ENCODE data around the gene DNAH17. TPM values are rescaled to one million over a fixed set of nuclear protein-coding genes. Genes with fewer than 3 reads are reported as not detected.

DNAH17 gene
- total RNA-seq, 1 experiment from 2014 or later: 0.18 TPM

GRCh38 chr17:78396441-78397337 is 180.5 kb downstream of the DNAH17 start:
- no peaks in the 10 kb centered on the region for H3K9me3 ChIP-seq (ENCODE audit: control insufficient read depth, insufficient read depth, low read depth, low read length)
- H3K4me3 ChIP-seq (ENCODE audit: low read depth in 2 of 2, low read length in 2 of 2): no peak overlapping the region
- TF ChIP-seq TCF7L2 (IDR thresholded peaks at IDR 0.05; ENCODE audit: low read depth, low read length) (no peak), REST (IDR thresholded peaks at IDR 0.05; ENCODE audit: insufficient read depth in 1 of 2, low read depth in 2 of 2, low read length in 1 of 2) (no peak), SIN3A (IDR thresholded peaks at IDR 0.05; ENCODE audit: borderline replicate concordance, insufficient read depth, low read depth, low read length) (no peak), CTCF (IDR thresholded peaks at IDR 0.05) (no peak), POLR2AphosphoS5 (IDR thresholded peaks at IDR 0.05; ENCODE audit: low read depth, low read length) (no peak)
- ATAC-seq (no peak), DNase-seq (ENCODE audit: low read depth, low spot score) (no peak)
- peaks cover 17% of the 10 kb centered on the region for H3K36me3 ChIP-seq (ENCODE audit: control insufficient read depth, insufficient read depth, low read length)
- no TSS peak for BruUV-seq (replicated peaks)
- in situ Hi-C loops (cut with HindIII; ENCODE audit: low pct_unique_long_range_greater_than_20kb, low sequenced_read_pairs) (no loop called here), intact Hi-C loops (cut with micrococcal nuclease; ENCODE audit: unreplicated experiment) (no loop called here)
- no peaks in the 10 kb centered on the region for H3K27me3 ChIP-seq (ENCODE audit: control insufficient read depth, insufficient read depth, low read length)
- H3K4me1 ChIP-seq (ENCODE audit: control insufficient read depth, insufficient read depth, low read length): no peaks in the 10 kb centered on the region
- H3K27ac ChIP-seq (ENCODE audit: low read length): no peak overlapping the region
- ChIA-PET POLR2A (interaction anchor here (0.6 kb wide), 1 partner anchor 132 kb away, joined by 3 read pairs; no protein-coding TSS in a partner anchor), CTCF (interaction anchor here (0.5 kb wide), 1 partner anchor 127 kb away, joined by 7 read pairs; no protein-coding TSS in a partner anchor)

- no TSS peak for BruUV-seq (replicated peaks)
- Histone ChIP-seq H3K4me3 (ENCODE audit: low read depth in 2 of 2, low read length in 2 of 2) (no peak overlapping the region), H3K27me3 (ENCODE audit: control insufficient read depth, insufficient read depth, low read length) (no peaks in the 10 kb centered on the region), H3K36me3 (ENCODE audit: control insufficient read depth, insufficient read depth, low read length) (peaks cover 15% of the 10 kb centered on the region), H3K4me1 (ENCODE audit: control insufficient read depth, insufficient read depth, low read length) (no peaks in the 10 kb centered on the region), H3K9me3 (ENCODE audit: control insufficient read depth, insufficient read depth, low read depth, low read length) (no peaks in the 10 kb centered on the region), H3K27ac (ENCODE audit: low read length) (no peak overlapping the region)
- CTCF ChIA-PET: no interaction called here
- in situ Hi-C loops (cut with HindIII; ENCODE audit: low pct_unique_long_range_greater_than_20kb, low sequenced_read_pairs) (no loop called here), intact Hi-C loops (cut with micrococcal nuclease; ENCODE audit: unreplicated experiment) (no loop called here)
- ATAC-seq: no peak
- no peak for DNase-seq (ENCODE audit: low read depth, low spot score)
- POLR2A ChIA-PET: no interaction called here
- TF ChIP-seq SIN3A (IDR thresholded peaks at IDR 0.05; ENCODE audit: borderline replicate concordance, insufficient read depth, low read depth, low read length) (no peak), TCF7L2 (IDR thresholded peaks at IDR 0.05; ENCODE audit: low read depth, low read length) (no peak), POLR2AphosphoS5 (IDR thresholded peaks at IDR 0.05; ENCODE audit: low read depth, low read length) (no peak), CTCF (IDR thresholded peaks at IDR 0.05) (no peak), REST (IDR thresholded peaks at IDR 0.05; ENCODE audit: insufficient read depth in 1 of 2, low read depth in 2 of 2, low read length in 1 of 2) (no peak)
Observed at GRCh38 chr17:78395155-78395554, 182.0 kb downstream of the DNAH17 start.
